DMS 273 treated with DMSO at 0.1 percent for 48 hours (cell line): ENCODE measurements around the gene SHC1.
A peak's percentile ranks its signal among the peaks of the same experiment; 100 is the strongest.

Experiments used
- DNase-seq: peaks from one replicate; lab custom pipeline; 2025; lab: John Stamatoyannopoulos, UW

SHC1 gene

GRCh38 chr1:155008015-155008941 is 37.7 kb upstream of the SHC1 start:
- DNase-seq, result no peak

GRCh38 chr1:155007251-155007828 is 36.8 kb upstream of the SHC1 start:
- no peak for DNase-seq

DNA sequence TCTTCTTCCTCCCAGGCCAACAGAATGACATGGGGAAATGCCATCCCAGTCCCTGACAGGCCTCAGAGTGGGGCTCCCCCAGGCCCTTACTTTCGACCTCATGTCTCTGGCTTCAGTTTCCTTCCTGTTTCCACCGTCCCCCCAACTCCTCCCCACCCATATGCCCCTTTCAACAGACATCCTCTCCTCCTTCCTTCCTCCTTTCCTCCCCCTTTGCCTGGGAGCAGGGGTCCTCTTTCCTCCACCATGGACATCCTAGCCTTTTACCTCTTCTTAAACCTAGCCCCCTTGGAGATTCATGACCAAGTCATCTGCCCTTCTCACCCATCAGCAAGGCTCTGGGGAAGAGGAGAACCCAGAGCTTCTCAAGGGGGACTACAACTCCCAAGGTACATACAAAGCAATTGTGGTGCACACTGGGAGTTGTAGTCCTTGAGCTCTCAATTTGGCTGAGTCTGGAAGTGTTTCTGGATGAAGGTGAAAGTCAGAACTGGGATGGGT is 36.1 kb upstream of the SHC1 start:
- DNase-seq, result peak; percentile 18

DNA sequence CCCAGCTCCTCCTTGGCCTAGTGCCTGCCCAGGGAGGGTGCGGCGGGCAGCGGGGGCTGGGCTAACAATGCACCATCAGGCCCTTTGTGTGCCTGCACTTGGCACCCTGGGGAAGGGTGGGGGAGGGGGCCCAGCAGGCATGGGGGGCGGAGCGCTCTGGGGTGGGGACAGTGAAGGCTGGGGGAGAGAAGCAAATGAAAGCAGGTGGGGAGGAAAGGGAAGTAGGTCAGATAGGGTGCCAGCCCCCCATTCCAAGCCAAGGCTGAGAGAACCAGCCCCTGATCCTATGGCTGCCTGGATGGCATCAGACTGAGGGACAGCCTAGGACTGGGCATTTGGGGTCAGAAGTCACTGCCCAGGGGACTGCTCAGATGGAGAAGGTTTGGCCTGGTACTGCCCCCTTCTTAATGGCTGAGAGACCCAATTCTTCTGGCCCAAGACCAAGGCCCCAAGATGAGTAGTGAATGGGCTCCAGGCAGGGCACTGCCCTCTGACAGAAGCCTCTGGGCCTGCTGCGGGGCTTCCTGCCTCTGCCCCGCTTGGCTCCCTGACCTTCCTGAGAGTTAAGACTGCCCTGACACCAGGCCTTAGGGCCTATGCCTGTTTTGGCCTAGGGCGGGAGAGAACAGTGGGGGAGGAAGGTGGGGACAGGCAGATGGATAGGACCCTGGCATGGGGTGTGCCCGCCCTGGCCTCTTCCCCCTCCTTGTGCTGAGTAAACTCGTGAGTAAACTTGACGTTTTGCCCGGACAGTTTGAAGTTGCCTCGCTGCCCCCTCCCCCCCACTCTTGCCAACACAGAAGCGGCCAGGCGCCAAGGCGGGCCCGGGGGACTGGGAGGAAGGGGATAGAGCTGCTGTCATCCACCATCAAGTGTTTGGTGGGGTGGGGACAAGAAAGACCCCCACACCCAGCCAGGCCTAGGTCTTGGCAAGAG is 34.8 kb upstream of the SHC1 start:
- peak; percentile 26 for DNase-seq

GRCh38 chr1:155004352-155005075 is 34.0 kb upstream of the SHC1 start:
- no peak for DNase-seq

GRCh38 chr1:155003766-155004351 is 33.3 kb upstream of the SHC1 start:
- DNase-seq, result no peak

GRCh38 chr1:155003227-155003765 is 32.7 kb upstream of the SHC1 start:
- no peak for DNase-seq

- DNase-seq, result no peak
Measured at GRCh38 chr1:155002464-155003226, 32.1 kb upstream of the SHC1 start, which contains the start of gene ZBTB7B. TSS of gene ZBTB7B (plus strand) at chr1:155002802. CDS start at chr1:155014661, 11,859 bp downstream.

DNA sequence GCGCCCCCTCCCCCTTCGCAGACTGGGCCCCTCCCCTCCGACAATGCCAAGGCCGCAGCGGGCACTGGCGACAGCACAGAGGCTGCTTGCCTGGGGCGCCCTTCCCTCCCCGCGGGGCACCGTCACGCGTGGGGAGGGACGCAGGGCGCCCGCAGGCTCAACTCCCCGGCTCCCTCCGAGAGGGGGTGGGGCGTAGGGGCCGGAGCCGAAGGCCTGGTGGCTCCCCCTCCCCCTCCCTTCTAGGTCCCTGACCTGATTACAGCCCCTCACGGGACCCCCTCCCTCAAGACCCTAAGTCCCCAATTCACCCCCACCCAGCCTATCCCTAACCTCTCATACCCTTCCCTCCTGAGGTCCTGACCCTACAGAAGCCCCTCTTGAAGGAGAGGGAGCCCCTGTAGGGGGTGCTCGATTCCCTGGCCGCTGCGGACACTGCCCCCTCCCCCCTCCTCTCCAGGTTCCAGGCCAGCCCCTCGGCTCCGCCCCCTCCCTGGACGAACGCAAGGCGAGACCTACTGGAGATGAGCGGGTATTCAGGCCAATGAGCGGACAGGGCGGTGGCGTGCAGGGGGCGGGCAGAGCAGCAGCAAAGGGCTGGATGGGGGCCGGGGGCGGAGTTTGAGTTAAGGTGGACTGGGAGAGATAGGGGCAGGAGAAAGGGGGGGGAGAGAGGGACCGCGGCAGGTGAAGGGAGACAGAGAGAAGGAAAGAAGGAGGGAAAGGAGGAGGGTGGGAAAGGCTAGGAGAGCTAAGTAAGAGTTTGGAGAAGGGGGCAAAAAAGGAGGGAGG is 31.3 kb upstream of the SHC1 start:
- DNase-seq, result peak; percentile 95

DNA sequence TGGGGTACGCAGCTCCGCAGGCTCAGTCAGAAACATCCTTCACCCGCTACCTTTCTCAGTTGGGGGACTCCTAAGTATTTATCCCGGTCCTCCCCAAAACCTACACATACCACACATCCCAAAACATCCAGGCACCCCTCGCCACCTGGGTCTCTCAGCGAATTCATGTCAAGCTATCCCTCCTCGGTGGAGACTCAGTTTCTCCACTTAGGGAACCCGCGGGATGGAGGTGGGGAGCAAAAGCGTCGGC is 30.8 kb upstream of the SHC1 start:
- no peak for DNase-seq

DNA sequence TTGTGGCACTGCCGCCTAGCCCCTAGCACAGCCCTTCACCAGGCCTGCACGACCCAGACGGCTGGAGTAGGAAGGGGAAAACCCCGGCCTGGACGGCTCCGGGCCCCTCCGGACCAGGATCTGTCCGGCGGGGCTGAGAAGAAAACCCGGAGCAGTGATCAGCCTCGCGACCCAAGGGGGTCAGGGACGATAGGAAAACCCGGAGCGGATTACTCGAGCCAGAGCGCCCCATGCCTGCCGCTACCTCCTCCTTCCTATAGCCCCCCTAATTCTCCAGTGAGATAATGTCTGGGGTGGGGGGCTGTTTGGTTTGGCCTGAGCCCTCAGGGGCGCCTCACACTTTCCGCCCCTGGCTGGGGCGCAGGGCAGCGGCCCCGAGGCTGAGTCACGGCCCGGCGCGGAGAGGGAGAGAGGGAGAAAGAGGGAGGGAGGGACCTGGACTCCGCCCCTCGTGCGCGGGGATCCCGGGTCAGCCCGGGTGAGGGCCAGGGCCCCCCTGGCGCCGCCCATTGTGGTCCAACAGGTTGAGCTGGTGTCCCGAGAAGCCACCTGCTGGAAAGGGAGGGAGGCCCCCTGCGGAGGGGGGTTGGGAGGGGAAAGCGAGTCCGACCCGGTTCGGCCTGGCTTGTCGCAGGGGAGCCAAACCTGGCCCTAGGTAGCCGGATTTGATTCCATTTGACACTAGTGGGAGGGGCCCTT is 30.3 kb upstream of the SHC1 start:
- DNase-seq, result peak; percentile 72

GRCh38 chr1:155000411-155000725 is 29.8 kb upstream of the SHC1 start:
- DNase-seq, result no peak

DNA sequence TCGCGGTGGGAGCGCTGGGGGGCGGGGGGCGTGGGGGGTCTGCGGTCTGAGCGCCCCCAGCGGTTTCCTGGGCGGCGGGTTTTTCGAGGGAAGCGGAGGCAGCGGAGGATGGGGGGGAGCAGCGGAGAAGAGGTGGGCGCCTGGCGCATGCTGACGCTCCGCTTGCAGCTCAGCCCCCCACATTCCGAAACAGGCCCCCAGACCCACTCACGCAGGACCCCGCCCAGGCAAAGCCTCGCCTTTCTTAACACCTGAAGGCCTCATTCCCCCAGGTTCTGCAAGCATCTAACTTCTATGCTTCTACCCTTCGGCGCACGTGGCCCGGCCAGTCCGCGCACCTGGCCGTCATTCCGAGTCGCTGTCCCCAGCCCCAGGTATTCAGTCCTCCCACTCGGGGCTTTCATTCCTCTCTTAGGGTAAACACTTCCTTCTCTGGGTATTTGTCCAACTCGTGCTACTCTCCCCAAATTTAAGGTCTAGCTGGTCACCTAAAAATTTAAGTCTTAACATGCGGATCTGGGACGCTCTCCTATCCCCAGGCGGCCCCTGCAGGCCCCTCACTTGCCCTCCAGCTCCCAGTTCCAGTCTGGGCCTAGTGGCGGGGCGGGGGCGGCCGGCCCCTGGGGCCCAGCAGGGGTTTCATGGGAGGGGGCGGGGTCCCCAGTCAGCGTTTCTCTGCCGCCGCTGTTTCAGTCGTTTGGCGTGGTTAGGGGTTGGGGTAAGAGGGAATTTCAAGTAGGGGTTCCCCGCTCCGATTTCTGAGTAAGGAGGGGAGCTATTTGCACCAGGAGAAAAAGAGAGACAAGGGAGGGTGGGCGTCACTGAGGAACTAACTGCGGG is 29.2 kb upstream of the SHC1 start:
- DNase-seq, result no peak

GRCh38 chr1:154998818-154999570 is 28.4 kb upstream of the SHC1 start:
- DNase-seq, result peak; percentile 27

DNA sequence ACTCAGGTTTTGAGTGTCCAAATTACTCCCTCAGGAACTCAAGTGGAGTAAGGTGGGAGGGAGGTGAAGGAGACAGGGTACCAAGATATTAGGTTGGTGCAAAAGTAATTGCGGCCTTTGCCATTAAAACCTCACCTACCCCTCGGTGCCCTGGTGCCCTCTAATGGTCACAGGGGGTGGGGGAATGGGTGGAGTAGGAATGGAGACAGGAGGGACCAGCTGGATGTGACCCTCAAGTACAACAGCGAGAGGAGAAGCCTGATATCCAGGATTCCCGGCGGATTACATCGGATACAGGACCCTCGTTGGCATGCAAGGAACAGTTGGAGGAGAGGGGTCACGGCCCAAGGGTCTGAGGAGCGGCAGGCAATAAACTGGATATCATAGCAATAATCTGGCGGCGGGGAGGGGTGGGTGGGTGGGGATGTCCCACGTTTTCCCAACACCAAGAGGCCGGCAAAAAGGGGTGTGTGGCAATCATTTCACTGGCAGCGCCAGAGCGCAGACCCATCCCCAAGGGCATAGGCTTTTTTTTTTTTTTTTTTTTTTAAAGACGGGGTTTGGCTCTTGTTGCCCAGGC is 27.7 kb upstream of the SHC1 start:
- DNase-seq, result no peak

DNA sequence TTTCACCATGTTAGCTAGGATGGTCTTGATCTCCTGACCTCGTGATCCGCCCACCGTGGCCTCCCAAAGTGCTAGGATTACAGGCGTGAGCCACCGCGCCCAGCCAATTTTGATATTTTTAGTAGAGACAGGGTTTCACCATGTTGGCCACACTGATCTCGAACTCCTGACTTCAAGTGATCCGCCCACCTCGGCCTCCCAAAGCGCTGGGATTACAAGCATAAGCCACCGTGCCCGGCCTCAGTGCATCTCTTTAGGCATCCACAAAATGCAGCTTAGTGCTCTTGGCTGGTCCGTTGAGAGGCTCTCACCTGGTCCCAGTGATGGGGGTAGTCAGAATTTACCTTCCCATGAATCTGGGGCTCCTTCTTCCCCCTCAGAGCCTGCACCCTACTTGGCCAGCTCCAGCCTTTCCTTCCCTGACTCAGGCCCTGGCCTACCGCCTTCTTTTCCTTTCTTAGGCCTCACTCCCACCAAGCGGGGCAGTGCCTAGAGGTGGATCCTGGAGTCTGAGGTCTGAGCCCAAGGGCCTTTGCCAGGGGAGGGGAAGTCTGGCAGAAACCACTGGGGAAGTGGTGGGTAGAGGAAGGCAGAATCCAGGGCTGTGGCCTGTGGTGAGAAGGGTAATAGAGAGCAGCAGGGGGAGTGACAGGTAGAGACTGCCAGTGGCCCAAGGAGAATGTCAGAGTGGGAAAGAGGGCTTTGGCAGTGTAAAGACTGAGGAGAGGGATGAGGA is 26.6 kb upstream of the SHC1 start:
- no peak for DNase-seq
